WTC11 (cell line): ENCODE results near the gene RPL11. TPM values are rescaled to one million over a fixed set of nuclear protein-coding genes. Genes with fewer than 3 reads are reported as not detected.
A peak's percentile ranks its signal among the peaks of the same experiment; 100 is the strongest.

Source experiments
- ATAC-seq: fragments of 200-7000 bp; cut with Tn5 transposase; 2 replicates; pipeline ENCODE4 v1.10.0; 2021; ENCODE audit warnings: mild to moderate bottlenecking, moderate library complexity
- CTCF ChIA-PET: fragments of 300-600 bp; sonication (Branson Sonifier 250); formaldehyde crosslinking; loops from one replicate; lab custom pipeline; 2021; ENCODE audit warnings: antibody characterized with exemption; lab: Charles Lee
- POLR2A ChIA-PET: fragments of 350-600 bp; sonication (Branson Sonifier 250); formaldehyde crosslinking; loops from one replicate; lab custom pipeline; 2021; ENCODE audit warnings: antibody characterized with exemption; lab: Charles Lee
- DNase-seq: peaks from one replicate; pipeline ENCODE4 v3.0.0; 2021; ENCODE audit warnings: low spot score
- H3K27ac Mint-ChIP-seq: 2 replicates; pipeline ENCODE4 v1.8.0; 2021; ENCODE audit warnings: mixed read lengths
- H3K27me3 Mint-ChIP-seq: 2 replicates; pipeline ENCODE4 v1.8.0; 2021; ENCODE audit warnings: low read depth, mild to moderate bottlenecking, moderate library complexity, mixed read lengths
- H3K36me3 Mint-ChIP-seq: 2 replicates; pipeline ENCODE4 v1.8.0; 2021; ENCODE audit warnings: mixed read lengths
- H3K4me1 Mint-ChIP-seq: 2 replicates; pipeline ENCODE4 v1.8.0; 2022; ENCODE audit warnings: mixed read lengths
- H3K4me3 Mint-ChIP-seq: 2 replicates; pipeline ENCODE4 v1.8.0; 2021; ENCODE audit warnings: mild to moderate bottlenecking, moderate library complexity, mixed read lengths
- H3K9me3 Mint-ChIP-seq: 2 replicates; pipeline ENCODE4 v1.8.0; 2021; ENCODE audit warnings: mixed read lengths
- AFF4 ChIP-seq: sonication (generic); formaldehyde crosslinking; IDR thresholded peaks from 2 replicates; pipeline ENCODE4 v1.8.1; 2023; ENCODE audit warnings: mild to moderate bottlenecking, missing genetic modification reagents, borderline replicate concordance
- ATF1 ChIP-seq: sonication (generic); formaldehyde crosslinking; IDR thresholded peaks from 2 replicates; pipeline ENCODE4 v1.8.1; 2023; ENCODE audit warnings: mild to moderate bottlenecking, moderate library complexity, missing genetic modification reagents
- E2F1 ChIP-seq: sonication (generic); formaldehyde crosslinking; IDR thresholded peaks from 2 replicates; pipeline ENCODE4 v1.8.0; 2022; ENCODE audit warnings: mild to moderate bottlenecking, missing genetic modification reagents
- ELF4 ChIP-seq: sonication (generic); formaldehyde crosslinking; IDR thresholded peaks from 2 replicates; pipeline ENCODE4 v1.8.1; 2022; ENCODE audit warnings: low read depth, mild to moderate bottlenecking, moderate library complexity, missing genetic modification reagents
- GTF2I ChIP-seq: fragments of 250-450 bp; sonication (Bioruptor Pico); conservative IDR thresholded peaks from 2 replicates; pipeline ENCODE4 v1.4.0; 2021; ENCODE audit warnings: mild to moderate bottlenecking
- HMGXB4 ChIP-seq: sonication (generic); formaldehyde crosslinking; IDR thresholded peaks from 2 replicates; pipeline ENCODE4 v1.8.1; 2023; ENCODE audit warnings: mild to moderate bottlenecking, moderate library complexity, missing genetic modification reagents
- KAT7 ChIP-seq: sonication (generic); formaldehyde crosslinking; IDR thresholded peaks from 2 replicates; pipeline ENCODE4 v1.8.1; 2023; ENCODE audit warnings: missing genetic modification reagents, mild to moderate bottlenecking, borderline replicate concordance
- MAX ChIP-seq: sonication (generic); formaldehyde crosslinking; IDR thresholded peaks from 2 replicates; pipeline ENCODE4 v1.8.0; 2022; ENCODE audit warnings: mild to moderate bottlenecking, missing genetic modification reagents
- SMAD3 ChIP-seq: sonication (generic); formaldehyde crosslinking; IDR thresholded peaks from 2 replicates; pipeline ENCODE4 v1.8.0; 2022; ENCODE audit warnings: missing genetic modification reagents, mild to moderate bottlenecking, borderline replicate concordance
- TEAD1 ChIP-seq: sonication (generic); formaldehyde crosslinking; IDR thresholded peaks from 2 replicates; pipeline ENCODE4 v1.8.0; 2022; ENCODE audit warnings: mild to moderate bottlenecking, missing genetic modification reagents
- TEAD4 ChIP-seq: sonication (generic); formaldehyde crosslinking; IDR thresholded peaks from 2 replicates; pipeline ENCODE4 v1.8.0; 2022; ENCODE audit warnings: mild to moderate bottlenecking, missing genetic modification reagents
- ZBTB21 ChIP-seq: sonication (generic); formaldehyde crosslinking; IDR thresholded peaks from 2 replicates; pipeline ENCODE4 v1.8.1; 2023; ENCODE audit warnings: mild to moderate bottlenecking, missing genetic modification reagents, borderline replicate concordance
- ZNF281 ChIP-seq: sonication (generic); formaldehyde crosslinking; IDR thresholded peaks from 2 replicates; pipeline ENCODE4 v1.8.0; 2023; ENCODE audit warnings: mild to moderate bottlenecking, missing genetic modification reagents
- ZNF317 ChIP-seq: sonication (generic); formaldehyde crosslinking; IDR thresholded peaks from 2 replicates; pipeline ENCODE4 v1.8.1; 2023; ENCODE audit warnings: low read depth, mild to moderate bottlenecking, moderate library complexity, missing genetic modification reagents, borderline replicate concordance
- ZNF416 ChIP-seq: fragments of 250-450 bp; sonication (Bioruptor Pico); IDR thresholded peaks from 2 replicates; pipeline ENCODE4 v1.9.0; 2021; ENCODE audit warnings: mild to moderate bottlenecking, inconsistent platforms
- ZNF671 ChIP-seq: fragments of 250-450 bp; sonication (Bioruptor Pico); IDR thresholded peaks from 2 replicates; pipeline ENCODE4 v1.8.0; 2021; ENCODE audit warnings: mild to moderate bottlenecking
- total RNA-seq: library from RNA; stranded (reverse); gene quantifications from 3 replicates; pipeline ENCODE4 v1.2.3, GENCODE V29; 2021
- TF ChIP-seq, protein P1 (sequence below): sonication (generic); formaldehyde crosslinking; conservative IDR thresholded peaks from 2 replicates; pipeline ENCODE4 v1.8.1; 2023; ENCODE audit warnings: mild to moderate bottlenecking, low read depth, missing genetic modification reagents, moderate library complexity
- TF ChIP-seq, protein P2 (sequence below): fragments of 200-600 bp; IDR thresholded peaks from 2 replicates; pipeline ENCODE4 v1.8.0; 2022; ENCODE audit warnings: antibody characterized with exemption
- TF ChIP-seq, protein P3 (sequence below): sonication (generic); formaldehyde crosslinking; IDR thresholded peaks from 2 replicates; pipeline ENCODE4 v1.8.1; 2023; ENCODE audit warnings: mild to moderate bottlenecking, missing genetic modification reagents, moderate library complexity
- TF ChIP-seq, protein P4 (sequence below): sonication (generic); formaldehyde crosslinking; IDR thresholded peaks from 2 replicates; pipeline ENCODE4 v1.8.1; 2022; ENCODE audit warnings: missing genetic modification reagents, borderline replicate concordance

RPL11 gene
- total RNA-seq, 1 experiment from 2014 or later: 1,406 TPM

DNA sequence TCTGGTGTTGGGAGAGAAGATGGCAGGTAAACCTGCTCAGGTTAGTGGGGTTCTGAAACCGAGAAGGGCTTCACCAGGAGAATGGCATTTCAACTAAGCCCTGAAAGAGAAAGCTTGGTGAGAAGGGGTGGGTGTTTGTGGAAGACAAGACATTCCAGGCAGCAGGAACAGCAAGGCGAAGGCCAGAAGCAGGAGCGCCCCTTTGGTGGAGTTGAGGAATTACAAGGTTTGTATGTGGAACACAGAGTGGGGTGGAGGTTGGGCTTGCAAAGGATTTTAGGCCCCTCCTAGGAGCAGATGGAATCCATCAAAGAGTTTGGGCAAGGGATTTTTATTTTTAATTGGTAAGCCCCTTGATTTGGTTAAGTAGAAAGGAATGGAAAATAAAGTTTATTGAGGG is 26.9 kb downstream of the RPL11 start:
- Mint-ChIP-seq H3K36me3 (no peaks in the 10 kb centered on the region), H3K27ac (no peak overlapping the region), H3K27me3 (no peaks in the 10 kb centered on the region), H3K4me1 (peaks cover 8% of the 10 kb centered on the region), H3K4me3 (no peak overlapping the region), H3K9me3 (no peaks in the 10 kb centered on the region)
- ChIA-PET POLR2A (interaction anchor here (1.3 kb wide), 1 partner anchor 27 kb away, joined by 4 read pairs; the partner anchor contains the start of gene RPL11), CTCF (interaction anchor here (0.5 to 2.7 kb wide), 25 partner anchors 9 to 969 kb away, joined by 3 to 14 read pairs (median 4); partner anchors contain the start of genes ELOA and RPL11)
- DNase-seq (peak; percentile 76), ATAC-seq (peak; percentile 99)
- TF ChIP-seq AFF4 (no peak), KAT7 (no peak), TEAD4 (CRISPR knock-in tag) (peak; percentile 56; the same call in 1 of the 2 replicates), ELF4 (no peak), ZNF281 (CRISPR knock-in tag) (no peak), ZNF671 (CRISPR knock-in tag) (no peak), SMAD3 (CRISPR knock-in tag) (no peak), HMGXB4 (CRISPR knock-in tag) (no peak), ZBTB21 (no peak), ZNF317 (CRISPR knock-in tag) (no peak), ZNF416 (CRISPR knock-in tag) (no peak), TEAD1 (CRISPR knock-in tag) (no peak), GTF2I (0 out of 2 replicates have a peak, but pooled peaks have one; percentile 10), ATF1 (CRISPR knock-in tag) (no peak), MAX (no peak), E2F1 (CRISPR knock-in tag) (no peak)
- TF ChIP-seq, protein P1, sequence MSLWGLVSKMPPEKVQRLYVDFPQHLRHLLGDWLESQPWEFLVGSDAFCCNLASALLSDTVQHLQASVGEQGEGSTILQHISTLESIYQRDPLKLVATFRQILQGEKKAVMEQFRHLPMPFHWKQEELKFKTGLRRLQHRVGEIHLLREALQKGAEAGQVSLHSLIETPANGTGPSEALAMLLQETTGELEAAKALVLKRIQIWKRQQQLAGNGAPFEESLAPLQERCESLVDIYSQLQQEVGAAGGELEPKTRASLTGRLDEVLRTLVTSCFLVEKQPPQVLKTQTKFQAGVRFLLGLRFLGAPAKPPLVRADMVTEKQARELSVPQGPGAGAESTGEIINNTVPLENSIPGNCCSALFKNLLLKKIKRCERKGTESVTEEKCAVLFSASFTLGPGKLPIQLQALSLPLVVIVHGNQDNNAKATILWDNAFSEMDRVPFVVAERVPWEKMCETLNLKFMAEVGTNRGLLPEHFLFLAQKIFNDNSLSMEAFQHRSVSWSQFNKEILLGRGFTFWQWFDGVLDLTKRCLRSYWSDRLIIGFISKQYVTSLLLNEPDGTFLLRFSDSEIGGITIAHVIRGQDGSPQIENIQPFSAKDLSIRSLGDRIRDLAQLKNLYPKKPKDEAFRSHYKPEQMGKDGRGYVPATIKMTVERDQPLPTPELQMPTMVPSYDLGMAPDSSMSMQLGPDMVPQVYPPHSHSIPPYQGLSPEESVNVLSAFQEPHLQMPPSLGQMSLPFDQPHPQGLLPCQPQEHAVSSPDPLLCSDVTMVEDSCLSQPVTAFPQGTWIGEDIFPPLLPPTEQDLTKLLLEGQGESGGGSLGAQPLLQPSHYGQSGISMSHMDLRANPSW: no peak
- TF ChIP-seq, protein P2, sequence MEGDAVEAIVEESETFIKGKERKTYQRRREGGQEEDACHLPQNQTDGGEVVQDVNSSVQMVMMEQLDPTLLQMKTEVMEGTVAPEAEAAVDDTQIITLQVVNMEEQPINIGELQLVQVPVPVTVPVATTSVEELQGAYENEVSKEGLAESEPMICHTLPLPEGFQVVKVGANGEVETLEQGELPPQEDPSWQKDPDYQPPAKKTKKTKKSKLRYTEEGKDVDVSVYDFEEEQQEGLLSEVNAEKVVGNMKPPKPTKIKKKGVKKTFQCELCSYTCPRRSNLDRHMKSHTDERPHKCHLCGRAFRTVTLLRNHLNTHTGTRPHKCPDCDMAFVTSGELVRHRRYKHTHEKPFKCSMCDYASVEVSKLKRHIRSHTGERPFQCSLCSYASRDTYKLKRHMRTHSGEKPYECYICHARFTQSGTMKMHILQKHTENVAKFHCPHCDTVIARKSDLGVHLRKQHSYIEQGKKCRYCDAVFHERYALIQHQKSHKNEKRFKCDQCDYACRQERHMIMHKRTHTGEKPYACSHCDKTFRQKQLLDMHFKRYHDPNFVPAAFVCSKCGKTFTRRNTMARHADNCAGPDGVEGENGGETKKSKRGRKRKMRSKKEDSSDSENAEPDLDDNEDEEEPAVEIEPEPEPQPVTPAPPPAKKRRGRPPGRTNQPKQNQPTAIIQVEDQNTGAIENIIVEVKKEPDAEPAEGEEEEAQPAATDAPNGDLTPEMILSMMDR: peak; percentile 61
- TF ChIP-seq, protein P3, sequence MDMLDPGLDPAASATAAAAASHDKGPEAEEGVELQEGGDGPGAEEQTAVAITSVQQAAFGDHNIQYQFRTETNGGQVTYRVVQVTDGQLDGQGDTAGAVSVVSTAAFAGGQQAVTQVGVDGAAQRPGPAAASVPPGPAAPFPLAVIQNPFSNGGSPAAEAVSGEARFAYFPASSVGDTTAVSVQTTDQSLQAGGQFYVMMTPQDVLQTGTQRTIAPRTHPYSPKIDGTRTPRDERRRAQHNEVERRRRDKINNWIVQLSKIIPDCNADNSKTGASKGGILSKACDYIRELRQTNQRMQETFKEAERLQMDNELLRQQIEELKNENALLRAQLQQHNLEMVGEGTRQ (CRISPR knock-in tag): no peak
- TF ChIP-seq, protein P4, sequence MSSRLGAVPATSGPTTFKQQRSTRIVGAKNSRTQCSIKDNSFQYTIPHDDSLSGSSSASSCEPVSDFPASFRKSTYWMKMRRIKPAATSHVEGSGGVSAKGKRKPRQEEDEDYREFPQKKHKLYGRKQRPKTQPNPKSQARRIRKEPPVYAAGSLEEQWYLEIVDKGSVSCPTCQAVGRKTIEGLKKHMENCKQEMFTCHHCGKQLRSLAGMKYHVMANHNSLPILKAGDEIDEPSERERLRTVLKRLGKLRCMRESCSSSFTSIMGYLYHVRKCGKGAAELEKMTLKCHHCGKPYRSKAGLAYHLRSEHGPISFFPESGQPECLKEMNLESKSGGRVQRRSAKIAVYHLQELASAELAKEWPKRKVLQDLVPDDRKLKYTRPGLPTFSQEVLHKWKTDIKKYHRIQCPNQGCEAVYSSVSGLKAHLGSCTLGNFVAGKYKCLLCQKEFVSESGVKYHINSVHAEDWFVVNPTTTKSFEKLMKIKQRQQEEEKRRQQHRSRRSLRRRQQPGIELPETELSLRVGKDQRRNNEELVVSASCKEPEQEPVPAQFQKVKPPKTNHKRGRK (CRISPR knock-in tag): no peak
